Posterior vena cava (tissue), 2 donors: ENCODE data around the gene ST6GALNAC6. TPM values are rescaled to one million over a fixed set of nuclear protein-coding genes. Genes with fewer than 3 reads are reported as not detected.
"Not testable (repeated sequence)": the region's sequence is repeated elsewhere in the genome, so short reads cannot be mapped to it uniquely, and the experiment has no call there.

Experiments used
- DNase-seq: peaks from one replicate; pipeline ENCODE4 v3.0.0-alpha.2; 2020; ENCODE audit warnings: low spot score
- intact Hi-C, 2 donors: fragments of 100-400 bp; cut with DNase I; formaldehyde crosslinking; loops; one replicate each; pipeline versions ENCODE4 v1.14.1 to v1.14.2; 2022 to 2023
- total RNA-seq, 2 donors: library from RNA; stranded (reverse); fragmentation: NEBNext Ultra II Directional; extraction: Animal tissue kit (Norgen Biotek cat#: 25700); gene quantifications; one replicate each; pipeline ENCODE4 v1.2.1, GENCODE V29; 2021
- donor health status: DM: yes; HTN: yes; CAD: no.
- donor health status: DM: yes; HTN: yes; CAD: no.

ST6GALNAC6 gene
- total RNA-seq, 2 donors from 2014 or later, result 74.8 to 102 TPM

- DNase-seq, result peak; percentile 96
- intact Hi-C loops, result loop anchor here in 1 of 2 donors (2.0 kb wide), 1 partner anchor 19 kb away; no protein-coding TSS in a partner anchor
Measured at GRCh38 chr9:127854184-127854806, 45.1 kb downstream of the ST6GALNAC6 start, which contains the start of gene ENG. ENG (minus strand) TSS chr9:127854658; CDS start chr9:127854355, 303 bp downstream.

DNA sequence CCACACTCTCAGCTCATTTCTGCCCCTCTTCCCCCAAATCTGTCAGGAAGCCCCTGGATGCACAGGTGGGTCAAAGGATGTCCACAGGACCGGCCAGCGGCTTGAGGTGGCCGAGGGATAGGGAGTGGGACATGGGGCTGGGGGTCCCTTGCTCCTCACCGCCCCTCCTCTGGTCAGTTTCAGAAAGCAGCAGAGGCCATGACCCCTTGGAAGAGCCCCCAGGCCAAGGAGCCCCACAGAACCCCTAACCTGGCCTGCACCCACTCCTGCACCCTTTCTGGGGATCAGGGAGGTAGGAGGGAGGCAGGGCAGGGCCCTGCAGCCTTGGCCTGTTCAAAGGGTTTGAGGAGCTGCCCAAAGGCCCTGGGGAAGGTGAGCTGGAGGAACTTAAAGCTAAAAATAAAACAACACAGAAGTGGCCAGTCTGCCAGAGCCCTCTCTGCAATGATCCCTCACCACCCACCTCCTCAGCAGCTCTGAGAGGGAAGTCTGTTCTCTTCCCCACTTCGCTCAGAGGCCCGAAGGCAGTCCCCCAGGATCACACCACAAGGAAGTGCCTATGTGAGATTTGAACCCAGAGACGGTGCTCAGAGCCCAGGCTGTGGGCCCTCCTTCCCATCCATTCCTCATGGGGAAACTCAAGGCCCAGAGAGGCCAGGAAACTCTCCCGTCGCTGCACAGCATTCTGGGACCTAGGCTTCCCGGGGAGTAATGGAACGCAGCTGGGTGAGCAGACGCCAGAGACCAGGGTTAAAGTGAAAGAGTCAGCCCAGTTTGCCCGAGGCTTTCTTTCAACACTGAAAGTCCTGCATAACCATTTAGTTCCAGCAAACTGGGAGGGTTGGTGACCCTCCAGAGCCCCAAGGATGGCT is 45.9 kb downstream of the ST6GALNAC6 start:
- intact Hi-C loops, result loop anchor here in 1 of 2 donors (2.0 kb wide), 1 partner anchor 19 kb away; no protein-coding TSS in a partner anchor
- DNase-seq, result no peak

DNA sequence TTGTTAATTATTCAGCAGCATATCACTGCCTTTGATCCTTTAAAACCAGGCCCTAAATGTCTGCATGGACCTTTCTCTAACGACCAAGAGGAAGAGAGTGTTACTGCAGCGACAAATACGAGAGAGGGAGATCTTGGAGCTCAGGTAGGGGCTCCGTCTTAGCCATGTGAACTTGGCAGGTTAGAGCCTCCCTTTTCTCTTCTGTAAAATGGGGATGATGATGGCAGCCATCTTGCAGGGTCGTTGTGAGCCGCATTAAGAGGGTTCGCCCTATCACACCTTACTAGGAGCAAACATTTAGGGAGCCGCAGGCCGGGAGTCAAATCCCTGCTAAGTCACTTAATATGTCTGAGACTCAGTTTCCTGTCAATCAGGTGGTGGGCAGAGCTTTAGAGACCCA is 46.6 kb downstream of the ST6GALNAC6 start:
- no peak for DNase-seq
- intact Hi-C loops, result no loop called here

- no peak for DNase-seq
- intact Hi-C loops, result no loop called here
Measured at GRCh38 chr9:127850286-127850830, 49.0 kb downstream of the ST6GALNAC6 start.

DNA sequence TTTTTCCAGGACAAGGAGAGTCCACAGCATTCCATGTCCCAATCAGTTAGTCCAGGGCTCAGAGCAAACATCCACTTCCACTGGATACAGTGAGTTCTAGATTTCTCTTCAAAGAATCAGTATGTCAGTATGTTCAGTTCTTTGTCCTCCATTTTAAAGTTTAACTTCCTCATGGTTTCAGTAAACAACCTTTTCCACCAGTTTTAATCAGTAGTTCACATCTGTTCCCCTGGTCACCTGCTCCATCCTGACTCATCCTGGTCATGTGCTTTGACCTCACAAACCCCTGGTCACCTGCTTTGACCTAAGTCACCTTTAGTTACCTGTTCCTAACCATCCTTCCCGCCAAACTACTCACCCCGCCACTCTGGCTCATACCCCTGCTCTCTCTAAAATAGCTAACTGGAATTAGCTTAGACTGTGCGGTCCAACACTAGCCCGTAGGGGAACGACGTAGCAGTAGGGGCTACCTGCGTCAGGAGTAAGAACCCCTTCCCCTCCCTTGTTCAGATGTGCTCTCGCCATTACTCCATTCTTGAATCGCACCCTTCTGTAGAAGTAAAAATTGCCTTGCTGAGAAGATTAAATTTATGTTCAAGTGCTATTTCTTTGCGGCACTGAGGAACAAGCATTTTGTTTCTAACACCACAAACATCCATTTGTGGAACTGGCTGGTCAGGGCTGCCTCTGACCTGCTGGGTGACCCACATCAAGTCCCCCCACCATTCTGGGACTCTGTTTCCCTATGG is 50.5 kb downstream of the ST6GALNAC6 start:
- no peak for DNase-seq
- intact Hi-C loops, result no loop called here

DNA sequence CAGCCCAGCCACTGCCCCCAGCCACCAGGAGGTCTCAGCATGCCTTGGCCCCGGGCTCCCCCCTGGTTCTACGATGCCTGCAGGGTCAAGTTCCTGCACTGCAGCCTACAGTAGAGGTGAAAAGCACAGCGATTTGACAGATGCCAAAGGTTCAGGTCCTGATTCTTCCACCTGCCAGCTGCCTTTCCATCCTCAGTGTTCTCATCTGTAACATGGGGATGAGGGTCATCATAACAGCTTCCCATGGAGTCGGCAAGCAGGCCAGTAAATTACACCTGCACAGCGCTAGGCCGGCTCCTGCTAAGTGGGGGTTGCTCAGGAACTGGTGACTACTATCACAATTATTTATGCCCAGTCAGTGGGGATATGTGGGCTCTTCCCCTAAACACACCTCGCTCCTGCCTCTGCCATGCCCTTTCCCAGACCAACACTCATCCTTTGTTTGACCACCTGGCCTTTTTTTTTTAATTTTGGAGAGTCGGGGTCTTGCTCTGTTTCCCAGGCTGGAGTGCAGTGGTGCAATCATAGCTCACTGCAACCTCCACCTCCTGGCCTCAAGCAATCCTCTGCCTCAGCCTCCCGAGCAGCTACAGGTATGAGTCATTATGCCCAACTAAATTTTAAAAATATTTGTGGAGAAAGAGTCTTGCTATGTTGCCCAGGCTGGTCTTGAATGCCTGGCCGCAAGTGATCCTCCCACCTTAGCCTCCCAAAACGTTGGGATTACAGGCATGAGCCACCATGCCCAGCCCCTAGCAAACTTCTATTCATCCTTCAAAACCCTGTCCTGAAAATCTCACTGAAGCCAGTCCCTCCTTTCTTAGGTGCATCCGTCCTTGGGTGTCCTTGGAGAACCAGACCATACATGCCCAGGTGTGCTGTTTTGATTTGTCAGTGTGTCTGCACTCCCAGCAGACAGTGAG is 51.3 kb downstream of the ST6GALNAC6 start:
- DNase-seq, result no peak
- intact Hi-C loops, result no loop called here

DNA sequence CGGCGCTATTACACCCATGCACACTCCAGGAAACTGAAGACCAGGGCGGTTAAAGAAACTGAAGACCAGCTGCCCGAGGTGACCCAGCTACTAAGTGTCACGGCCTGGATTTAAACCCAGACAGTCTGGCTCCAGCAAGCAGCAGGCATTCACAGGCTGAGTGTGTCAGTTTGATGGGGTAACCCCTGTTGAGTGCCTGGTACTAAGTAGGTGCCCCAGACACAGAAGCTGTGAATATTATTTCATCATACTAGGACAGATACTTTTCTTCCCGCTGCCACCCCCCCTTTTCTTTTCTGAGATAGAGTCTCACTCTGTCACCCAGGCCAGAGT is 52.3 kb downstream of the ST6GALNAC6 start:
- no peak for DNase-seq
- intact Hi-C loops, result no loop called here

- DNase-seq, result peak; percentile 93
Measured at GRCh38 chr9:127846443-127847177, 52.8 kb downstream of the ST6GALNAC6 start.

GRCh38 chr9:127845619-127846018 is 53.8 kb downstream of the ST6GALNAC6 start:
- DNase-seq, intact Hi-C loops: not testable (repeated sequence)

More at GRCh38 chr9:127846443-127847177, 52.8 kb downstream of the ST6GALNAC6 start:
- intact Hi-C loops, result no loop called here

- intact Hi-C loops, result no loop called here
- DNase-seq, result no peak
Measured at GRCh38 chr9:127844821-127845359, 54.5 kb downstream of the ST6GALNAC6 start.

DNA sequence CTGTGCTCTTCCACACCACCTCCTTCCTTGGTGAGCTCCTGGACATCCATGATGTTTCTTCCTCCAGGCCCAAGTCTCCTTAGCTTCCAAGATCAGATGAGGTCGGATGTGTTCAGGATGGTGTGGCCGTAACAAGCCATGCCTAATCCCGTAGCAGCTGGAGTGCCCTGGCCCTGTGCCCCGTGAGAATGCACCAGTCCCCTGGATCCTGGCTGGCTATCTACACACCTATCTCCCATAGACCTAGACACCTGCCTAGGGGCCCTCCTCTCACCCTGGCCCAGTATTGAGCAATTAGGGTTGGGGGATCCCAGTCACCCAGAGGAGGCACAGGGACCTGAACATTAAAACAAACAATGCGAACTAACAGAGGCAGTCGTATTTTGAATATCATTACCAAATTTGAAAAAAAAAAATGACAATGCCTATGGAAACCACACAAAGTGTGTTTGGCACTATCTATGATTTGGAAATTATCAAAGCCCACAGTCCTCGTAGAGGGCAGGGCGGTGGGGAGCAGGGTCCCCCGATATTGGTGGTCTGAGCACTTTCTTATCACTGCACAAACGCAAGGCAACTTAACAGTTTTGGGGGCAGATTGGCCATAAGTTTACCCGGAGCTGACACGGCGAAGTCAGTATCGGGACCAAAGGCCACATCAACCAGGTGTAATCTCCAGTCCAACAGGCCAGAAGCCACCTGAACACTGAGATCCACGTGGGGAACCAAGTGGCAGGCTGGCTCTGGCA is 58.1 kb downstream of the ST6GALNAC6 start:
- DNase-seq, result no peak
- intact Hi-C loops, result no loop called here

- peak; percentile 98 for DNase-seq
- intact Hi-C loops, result loop anchor here in 1 of 2 donors (2.0 kb wide), 1 partner anchor 14 kb away; no protein-coding TSS in a partner anchor
Measured at GRCh38 chr9:127838375-127839078, 60.9 kb downstream of the ST6GALNAC6 start.

DNA sequence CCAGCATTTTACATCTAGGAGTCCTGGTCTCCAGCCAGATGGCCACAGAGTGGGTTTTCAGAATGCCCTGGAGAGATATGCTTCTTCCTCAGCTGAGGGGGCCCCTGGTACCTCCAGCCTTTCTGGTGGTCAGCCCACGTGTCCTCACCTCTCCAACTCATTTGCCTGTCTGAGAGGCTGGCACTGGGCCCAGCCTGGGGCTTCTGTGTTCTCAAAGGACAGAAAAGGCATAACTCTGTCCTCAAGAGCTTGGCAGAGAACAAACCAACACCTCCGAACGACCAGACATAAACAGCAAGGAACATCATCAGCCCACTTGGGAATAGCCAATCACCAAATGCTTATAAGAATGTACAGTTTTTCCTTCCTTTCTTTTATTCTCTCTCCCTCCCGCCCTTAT is 62.1 kb downstream of the ST6GALNAC6 start:
- intact Hi-C loops, result no loop called here
- no peak for DNase-seq

GRCh38 chr9:127836561-127836960 is 62.8 kb downstream of the ST6GALNAC6 start:
- intact Hi-C loops, DNase-seq: not testable (repeated sequence)

DNA sequence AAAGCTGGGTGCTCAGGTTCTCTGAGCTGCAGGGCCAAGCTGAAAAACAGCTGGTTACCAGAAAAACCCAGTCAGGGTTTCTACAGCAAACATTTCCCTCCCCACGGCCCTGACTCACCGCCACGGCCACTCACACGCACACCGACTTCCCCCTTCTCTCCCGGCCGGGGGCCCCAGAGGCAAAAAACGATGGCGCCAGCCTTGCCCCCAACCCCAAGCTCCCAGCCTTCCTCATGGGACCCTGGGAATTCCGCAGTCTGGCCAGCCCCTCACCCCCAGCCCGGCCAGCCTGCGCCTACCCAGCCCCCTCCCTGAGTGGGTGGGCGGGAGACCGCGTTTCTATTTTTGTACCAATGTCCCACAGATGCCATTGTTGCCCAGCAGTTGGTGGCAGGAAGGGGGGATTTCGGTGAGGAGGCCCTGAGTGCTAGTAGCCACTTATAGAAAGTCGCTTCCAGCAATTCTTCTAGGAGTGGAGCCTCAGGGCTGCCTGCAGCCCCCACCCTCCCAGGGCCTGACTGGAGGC is 63.3 kb downstream of the ST6GALNAC6 start:
- intact Hi-C loops, result loop anchor here in 1 of 2 donors (2.0 kb wide), 1 partner anchor 19 kb away; the partner anchor contains the start of gene ENG
- peak; percentile 91 for DNase-seq
